ENCODE measurements around the gene MOGAT3. TPM values are rescaled to one million over a fixed set of nuclear protein-coding genes. Genes with fewer than 3 reads are reported as not detected.
A peak's percentile ranks its signal among the peaks of the same experiment; 100 is the strongest.

Gene MOGAT3
- total RNA-seq, 1 donor from 2014 or later = not detected

GRCh38 chr7:101153969-101154692 lies 46.7 kb downstream of the MOGAT3 start, which contains the start of gene AP1S1:
Gene AP1S1, plus strand, starts transcription at chr7:101154476. Its CDS starts 39 bp downstream, at chr7:101154515.
- H3K4me3 Mint-ChIP-seq = peak within 1 kb of the TSS; percentile 80
- H3K4me1 Mint-ChIP-seq = peaks cover 14% of the 10 kb centered on the region

DNA sequence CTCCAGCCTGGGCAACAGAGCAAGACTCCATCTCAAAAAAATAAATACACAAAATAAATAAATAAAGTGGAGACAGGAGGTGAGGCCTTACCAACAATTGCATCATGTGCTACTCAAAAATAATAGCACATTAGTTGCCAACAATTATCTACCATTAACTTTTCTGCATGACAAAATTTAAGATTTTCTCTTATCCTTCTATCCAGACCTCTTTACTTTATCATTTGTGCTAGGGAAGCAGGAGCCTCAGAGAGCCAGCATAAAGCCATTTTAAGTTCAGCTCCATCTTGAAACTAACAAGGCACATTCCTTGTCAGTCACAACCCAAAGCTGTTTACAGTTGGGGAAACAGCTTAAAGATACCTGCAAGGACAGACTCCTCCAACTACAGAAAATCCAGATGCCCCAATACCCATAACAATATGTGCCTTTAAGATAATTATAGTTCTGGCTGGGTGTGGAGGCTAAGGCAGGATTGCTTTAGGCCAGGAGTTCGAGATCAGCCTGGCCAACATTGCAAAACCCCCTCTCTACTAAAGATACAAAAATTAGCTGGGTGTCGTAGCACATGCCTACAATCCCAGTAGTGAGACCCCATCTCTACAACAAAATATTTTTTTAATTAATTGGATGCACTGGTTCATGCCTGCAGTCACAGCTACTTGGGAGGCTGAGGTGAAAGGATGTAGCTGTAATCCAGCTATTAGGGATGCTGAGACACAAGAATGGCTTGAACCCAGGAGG lies 48.8 kb downstream of the MOGAT3 start:
- Mint-ChIP-seq H3K27ac (no peak overlapping the region), H3K36me3 (peaks cover 5% of the 10 kb centered on the region), H3K4me1 (peaks cover 14% of the 10 kb centered on the region), H3K9me3 (no peaks in the 10 kb centered on the region), H3K4me3 (no peak overlapping the region), H3K27me3 (ENCODE audit: low read depth) (peaks cover 7% of the 10 kb centered on the region)
- TF ChIP-seq, protein P1, sequence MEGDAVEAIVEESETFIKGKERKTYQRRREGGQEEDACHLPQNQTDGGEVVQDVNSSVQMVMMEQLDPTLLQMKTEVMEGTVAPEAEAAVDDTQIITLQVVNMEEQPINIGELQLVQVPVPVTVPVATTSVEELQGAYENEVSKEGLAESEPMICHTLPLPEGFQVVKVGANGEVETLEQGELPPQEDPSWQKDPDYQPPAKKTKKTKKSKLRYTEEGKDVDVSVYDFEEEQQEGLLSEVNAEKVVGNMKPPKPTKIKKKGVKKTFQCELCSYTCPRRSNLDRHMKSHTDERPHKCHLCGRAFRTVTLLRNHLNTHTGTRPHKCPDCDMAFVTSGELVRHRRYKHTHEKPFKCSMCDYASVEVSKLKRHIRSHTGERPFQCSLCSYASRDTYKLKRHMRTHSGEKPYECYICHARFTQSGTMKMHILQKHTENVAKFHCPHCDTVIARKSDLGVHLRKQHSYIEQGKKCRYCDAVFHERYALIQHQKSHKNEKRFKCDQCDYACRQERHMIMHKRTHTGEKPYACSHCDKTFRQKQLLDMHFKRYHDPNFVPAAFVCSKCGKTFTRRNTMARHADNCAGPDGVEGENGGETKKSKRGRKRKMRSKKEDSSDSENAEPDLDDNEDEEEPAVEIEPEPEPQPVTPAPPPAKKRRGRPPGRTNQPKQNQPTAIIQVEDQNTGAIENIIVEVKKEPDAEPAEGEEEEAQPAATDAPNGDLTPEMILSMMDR (IDR thresholded peaks at IDR 0.05; ENCODE audit: unreplicated experiment) = no peak
- DNase-seq (ENCODE audit: low spot score in 2 of 2, unreplicated experiment in 2 of 2) = no peak

More at GRCh38 chr7:101153969-101154692, 46.7 kb downstream of the MOGAT3 start, which contains the start of gene AP1S1:
- Mint-ChIP-seq H3K27ac (peak within 1 kb of the TSS; percentile 71), H3K36me3 (peaks cover 16% of the 10 kb centered on the region), H3K27me3 (ENCODE audit: low read depth) (peaks cover 2% of the 10 kb centered on the region), H3K9me3 (no peaks in the 10 kb centered on the region)
- peak; percentile 89 to 92 for DNase-seq (ENCODE audit: low spot score in 2 of 2, unreplicated experiment in 2 of 2)
- TF ChIP-seq, protein P1 (IDR thresholded peaks at IDR 0.05; ENCODE audit: unreplicated experiment) = no peak

Small RNAs within 50 kb of the gene (microRNA-seq; reads per million reads assigned to microRNA genes)
- gene MIR4653 = not detected

Other genes starting within 250 kb of the MOGAT3 start
- gene MUC12, start 231.5 kb downstream of the MOGAT3 start, total RNA-seq = 0.73 to 1.4 TPM (median 1.1 TPM) in 3 replicates
- gene MUC17, start 181.0 kb downstream of the MOGAT3 start, total RNA-seq = not detected in 3 replicates
- 33.6 to 40.1 TPM (median 39.6 TPM) in 3 replicates for gene TRIM56, start 115.6 kb downstream of the MOGAT3 start, total RNA-seq
- gene SERPINE1, start 73.9 kb downstream of the MOGAT3 start, total RNA-seq = 11.4 to 15.1 TPM (median 14.2 TPM) in 3 replicates
- gene AP1S1, start 46.6 kb downstream of the MOGAT3 start, total RNA-seq = 57.4 to 63.4 TPM (median 61.5 TPM) in 3 replicates
- 0.35 to 0.38 TPM (median 0.36 TPM) in 3 replicates for gene VGF, start 35.5 kb downstream of the MOGAT3 start, total RNA-seq
- gene NAT16, start 20.7 kb downstream of the MOGAT3 start, total RNA-seq = not detected in 3 replicates
- 65.8 to 66.9 TPM (median 66.4 TPM) in 3 replicates for gene PLOD3, start 16.5 kb upstream of the MOGAT3 start, total RNA-seq
- gene ZNHIT1, start 17.1 kb upstream of the MOGAT3 start, total RNA-seq = 52.8 to 57.7 TPM (median 54.9 TPM) in 3 replicates
- gene CLDN15, start 36.8 kb upstream of the MOGAT3 start, total RNA-seq = 17.1 to 19.5 TPM (median 18.1 TPM) in 3 replicates
- gene FIS1, start 44.0 kb upstream of the MOGAT3 start, total RNA-seq = 134 to 139 TPM (median 137 TPM) in 3 replicates
- gene IFT22, start 120.8 kb upstream of the MOGAT3 start, total RNA-seq = 34.4 to 35.0 TPM (median 34.9 TPM) in 3 replicates
- 105 to 110 TPM (median 109 TPM) in 3 replicates for gene COL26A1, start 161.8 kb upstream of the MOGAT3 start, total RNA-seq